Mammary epithelial cell (primary cell): ENCODE measurements around the gene CDK14.

Experiments used
- EZH2 ChIP-seq: IDR thresholded peaks from 2 replicates; pipeline ENCODE4 v1.6.1; 2012; ENCODE audit warnings: low read length, inconsistent platforms, borderline replicate concordance
- TF ChIP-seq, protein P1 (sequence below), 2 donors: IDR thresholded peaks in 1 of 2; conservative IDR thresholded peaks in 1 of 2; 2 replicates each; pipeline ENCODE4 v1.5.1; 2011 to 2012; ENCODE audit warnings: inconsistent platforms in 2 of 2, low read length in 2 of 2, mild to moderate bottlenecking in 2 of 2, control low read depth in 1 of 2, low read depth in 1 of 2; ENCODE audit not compliant: insufficient read depth in 1 of 2; ENCODE audit errors: extremely low read depth in 1 of 2

- TF ChIP-seq, protein P1, sequence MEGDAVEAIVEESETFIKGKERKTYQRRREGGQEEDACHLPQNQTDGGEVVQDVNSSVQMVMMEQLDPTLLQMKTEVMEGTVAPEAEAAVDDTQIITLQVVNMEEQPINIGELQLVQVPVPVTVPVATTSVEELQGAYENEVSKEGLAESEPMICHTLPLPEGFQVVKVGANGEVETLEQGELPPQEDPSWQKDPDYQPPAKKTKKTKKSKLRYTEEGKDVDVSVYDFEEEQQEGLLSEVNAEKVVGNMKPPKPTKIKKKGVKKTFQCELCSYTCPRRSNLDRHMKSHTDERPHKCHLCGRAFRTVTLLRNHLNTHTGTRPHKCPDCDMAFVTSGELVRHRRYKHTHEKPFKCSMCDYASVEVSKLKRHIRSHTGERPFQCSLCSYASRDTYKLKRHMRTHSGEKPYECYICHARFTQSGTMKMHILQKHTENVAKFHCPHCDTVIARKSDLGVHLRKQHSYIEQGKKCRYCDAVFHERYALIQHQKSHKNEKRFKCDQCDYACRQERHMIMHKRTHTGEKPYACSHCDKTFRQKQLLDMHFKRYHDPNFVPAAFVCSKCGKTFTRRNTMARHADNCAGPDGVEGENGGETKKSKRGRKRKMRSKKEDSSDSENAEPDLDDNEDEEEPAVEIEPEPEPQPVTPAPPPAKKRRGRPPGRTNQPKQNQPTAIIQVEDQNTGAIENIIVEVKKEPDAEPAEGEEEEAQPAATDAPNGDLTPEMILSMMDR (conservative IDR thresholded peaks at IDR 0.05 in 1 of 2, IDR thresholded peaks at IDR 0.05 in 1 of 2; ENCODE audit: extremely low read depth in 1 of 2, insufficient read depth in 1 of 2, low read depth in 1 of 2, low read length in 2 of 2) = peak; percentile 51 to 56
- TF ChIP-seq EZH2 = no peak
These were observed 112.8 kb downstream of the CDK14 start for GRCh38 chr7:90708841-90709317.
